HepG2 (cell line): Measurements from ENCODE around the gene CDKN2A. TPM values are rescaled to one million over a fixed set of nuclear protein-coding genes. Genes with fewer than 3 reads are reported as not detected.
A peak's percentile ranks its signal among the peaks of the same experiment; 100 is the strongest.

Experiments used
- ATAC-seq: fragments of 200-7000 bp; cut with Tn5 transposase; 3 replicates; pipeline ENCODE4 v1.9.1; 2020; ENCODE audit warnings: mild to moderate bottlenecking, moderate library complexity
- BruUV-seq: library from RNA; stranded (reverse); fragments of 400-500 nt; replicated peaks from 2 replicates; lab custom pipeline; 2021; lab: Mats Ljungman, UMichigan
- CTCF ChIA-PET: fragments of 300-600 bp; formaldehyde crosslinking; extraction: SDS; loops from one replicate; lab custom pipeline; 2021; ENCODE audit warnings: low total read pairs, inconsistent platforms, low intra/inter-chr PET ratio; lab: Yijun Ruan, JAX
- POLR2A ChIA-PET: fragments of 350-600 bp; sonication (Branson Sonifier 250); formaldehyde crosslinking; loops from one replicate; lab custom pipeline; 2020; ENCODE audit warnings: antibody characterized with exemption, inconsistent platforms; lab: Yijun Ruan, JAX
- DNase-seq: peaks from one replicate; pipeline ENCODE4 v3.0.0-alpha.2; 2015; ENCODE audit warnings: low spot score
- FAIRE-seq: peaks from 3 replicates; lab custom pipeline; 2011; peaks lifted over from hg19 to GRCh38; lab: Jason Lieb, UNC
- H2AFZ ChIP-seq: one replicate; pipeline ENCODE4 v1.6.1; 2011; ENCODE audit warnings: low read length, inconsistent platforms
- H3K27ac ChIP-seq: fragments of 300-600 bp; 3 replicates; pipeline ENCODE4 v1.8.0; 2011; ENCODE audit warnings: mixed run types, mild to moderate bottlenecking, mixed read lengths, low read length, inconsistent platforms; ENCODE audit not compliant: insufficient read depth; ENCODE audit errors: extremely low read length
- H3K27me3 ChIP-seq, 2 experiments: fragments of 200-600 bp in 1 of 2; 2 replicates in 1 of 2; 3 replicates in 1 of 2; pipeline versions ENCODE4 v1.6.0 to v1.8.0; 2011; ENCODE audit warnings: low read length in 2 of 2, mild to moderate bottlenecking in 2 of 2, moderate library complexity in 2 of 2, inconsistent platforms in 1 of 2; ENCODE audit not compliant: insufficient read depth in 2 of 2, control insufficient read depth in 1 of 2
- H3K36me3 ChIP-seq, 2 experiments: fragments of 200-600 bp in 1 of 2; replicated peaks in 1 of 2; 2 replicates in 1 of 2; 3 replicates in 1 of 2; pipeline versions ENCODE4 v1.5.1 to v1.8.0; 2011; ENCODE audit warnings: low read length in 2 of 2, inconsistent platforms in 1 of 2; ENCODE audit not compliant: insufficient read depth in 2 of 2, control insufficient read depth in 1 of 2
- H3K4me1 ChIP-seq: 2 replicates; pipeline ENCODE4 v1.5.1; 2012; ENCODE audit warnings: low read length, inconsistent platforms; ENCODE audit not compliant: insufficient read depth
- H3K4me2 ChIP-seq: 2 replicates; pipeline ENCODE4 v1.6.0; 2011; ENCODE audit warnings: low read depth, low read length, inconsistent platforms
- H3K4me3 ChIP-seq, 3 experiments: fragments of 200-600 bp in 1 of 3; sonication (generic), shearing (Covaris generic) in 1 of 3; replicated peaks in 1 of 3; 2 replicates each; pipeline ENCODE4 v1.5.1; 2011 to 2016; ENCODE audit warnings: low read length in 3 of 3, inconsistent platforms in 2 of 3, low read depth in 2 of 3, mild to moderate bottlenecking in 2 of 3, control low read depth in 1 of 3, mixed read lengths in 1 of 3; ENCODE audit not compliant: insufficient read depth in 1 of 3
- H3K79me2 ChIP-seq: one replicate; pipeline ENCODE4 v1.6.1; 2011; ENCODE audit warnings: low read length, inconsistent platforms; ENCODE audit not compliant: insufficient read depth
- H3K9ac ChIP-seq: 2 replicates; pipeline ENCODE4 v1.6.0; 2011; ENCODE audit warnings: mild to moderate bottlenecking, low read depth, low read length, inconsistent platforms; ENCODE audit not compliant: insufficient read depth
- H3K9me3 ChIP-seq: 2 replicates; pipeline ENCODE4 v1.5.1; 2012; ENCODE audit warnings: mild to moderate bottlenecking, low read length
- H4K20me1 ChIP-seq: 2 replicates; pipeline ENCODE4 v1.6.0; 2011; ENCODE audit warnings: inconsistent platforms, mild to moderate bottlenecking, low read length, moderate library complexity; ENCODE audit not compliant: insufficient read depth
- ATF7 ChIP-seq, 2 experiments: fragments of 450-650 bp in 1 of 2; sonication (generic) in 1 of 2; formaldehyde crosslinking in 1 of 2; IDR thresholded peaks; 2 replicates each; pipeline versions ENCODE4 v1.4.0 to v1.6.1; 2016 to 2020; ENCODE audit warnings: antibody characterized with exemption in 1 of 2, mild to moderate bottlenecking in 1 of 2, missing genetic modification reagents in 1 of 2
- EED ChIP-seq: sonication (generic); formaldehyde crosslinking; IDR thresholded peaks from 2 replicates; pipeline ENCODE4 v1.5.0; 2020; ENCODE audit warnings: mild to moderate bottlenecking, missing genetic modification reagents
- HNRNPK ChIP-seq: fragments of 200-400 bp; formaldehyde crosslinking; IDR thresholded peaks from 2 replicates; pipeline ENCODE4 v1.6.1; 2018; ENCODE audit warnings: low read length, low read depth, moderate library complexity, mild to moderate bottlenecking; ENCODE audit not compliant: poor library complexity, severe bottlenecking
- HNRNPLL ChIP-seq: fragments of 200-400 bp; formaldehyde crosslinking; IDR thresholded peaks from 2 replicates; pipeline ENCODE4 v1.6.1; 2017; ENCODE audit warnings: mild to moderate bottlenecking, low read depth, low read length; ENCODE audit not compliant: poor library complexity, severe bottlenecking
- MIXL1 ChIP-seq: IDR thresholded peaks from 2 replicates; pipeline ENCODE4 v1.6.1; 2016
- MTF2 ChIP-seq: sonication (generic); formaldehyde crosslinking; IDR thresholded peaks from 2 replicates; pipeline ENCODE4 v1.5.0; 2020; ENCODE audit warnings: missing genetic modification reagents, borderline replicate concordance
- NONO ChIP-seq, 2 experiments: fragments of 450-650 bp in 1 of 2; sonication (generic) in 1 of 2; formaldehyde crosslinking in 1 of 2; IDR thresholded peaks in 1 of 2; conservative IDR thresholded peaks in 1 of 2; 2 replicates each; pipeline versions ENCODE4 v1.6.1 to v1.8.0; 2017 to 2022; ENCODE audit warnings: mild to moderate bottlenecking in 1 of 2, missing genetic modification reagents in 1 of 2, moderate library complexity in 1 of 2
- RFX1 ChIP-seq: fragments of 450-650 bp; IDR thresholded peaks from 2 replicates; pipeline ENCODE4 v1.6.1; 2017
- RFX3 ChIP-seq: IDR thresholded peaks from 2 replicates; pipeline ENCODE4 v1.6.1; 2016; ENCODE audit warnings: missing biosample characterization, missing genetic modification reagents
- RORA ChIP-seq: sonication (generic); formaldehyde crosslinking; IDR thresholded peaks from 2 replicates; pipeline ENCODE4 v1.5.0; 2020; ENCODE audit warnings: mild to moderate bottlenecking, missing genetic modification reagents, moderate library complexity
- SYNCRIP ChIP-seq: fragments of 200-400 bp; formaldehyde crosslinking; IDR thresholded peaks from 2 replicates; pipeline ENCODE4 v1.6.1; 2018; ENCODE audit warnings: mild to moderate bottlenecking, low read depth, low read length; ENCODE audit not compliant: insufficient read depth
- ZBTB7B ChIP-seq: sonication (generic); formaldehyde crosslinking; IDR thresholded peaks from 2 replicates; pipeline ENCODE4 v1.4.0; 2020; ENCODE audit warnings: missing genetic modification reagents
- ZFX ChIP-seq: sonication (generic); formaldehyde crosslinking; IDR thresholded peaks from 2 replicates; pipeline ENCODE4 v1.4.0; 2020; ENCODE audit warnings: mild to moderate bottlenecking, low read depth, missing genetic modification reagents, moderate library complexity
- ZMYM4 ChIP-seq: sonication (generic); formaldehyde crosslinking; IDR thresholded peaks from 2 replicates; pipeline ENCODE4 v1.8.1; 2023; ENCODE audit warnings: mild to moderate bottlenecking, missing genetic modification reagents
- WGBS: methylation state at CpG from one replicate; pipeline ENCODE4 v1.1.6; 2017; ENCODE audit warnings: low lambda C conversion rate; 5-methylcytosine and 5-hydroxymethylcytosine counted together
- in situ Hi-C: cut with HindIII; loops from 2 replicates; pipeline ENCODE4 v1.10.0; 2017; ENCODE audit warnings: low pct_unique_long_range_greater_than_20kb; ENCODE audit not compliant: extremely low pct_ligation_motif_present
- intact Hi-C: fragments of 100-400 bp; cut with micrococcal nuclease; formaldehyde crosslinking; loops from one replicate; pipeline ENCODE4 v1.10.0; 2022; ENCODE audit not compliant: unreplicated experiment
- polyA plus RNA-seq, 8 experiments: library from polyadenylated mRNA; depleted of rRNA in 3 of 8; stranded (reverse) in 7 of 8; unstranded in 1 of 8; fragments of >200 nt; fragmentation: Illumina TruSeq in 4 of 8; extraction: Trizol in 4 of 8; gene quantifications; 2 replicates each; pipeline versions ENCODE4 v1.2.1 to v1.2.3, GENCODE V29; 2011 to 2016; ENCODE audit warnings: low read depth in 4 of 8, missing spikeins in 1 of 8, mixed read lengths in 1 of 8; ENCODE audit not compliant: insufficient read depth in 1 of 8
- total RNA-seq, 5 experiments: library from RNA; depleted of rRNA; stranded (reverse); fragments of >200 nt; fragmentation: Illumina TruSeq; extraction: Trizol; gene quantifications; 2 replicates each; pipeline ENCODE4 v1.2.3, GENCODE V29; 2016; ENCODE audit warnings: low read depth in 1 of 5
- TF ChIP-seq, protein P1 (sequence below): IDR thresholded peaks from 2 replicates; pipeline ENCODE4 v1.6.1; 2012; ENCODE audit warnings: inconsistent platforms
- TF ChIP-seq, protein P2 (sequence below): sonication (generic); formaldehyde crosslinking; IDR thresholded peaks from 2 replicates; pipeline ENCODE4 v1.9.0; 2022; ENCODE audit warnings: missing genetic modification reagents, mild to moderate bottlenecking, borderline replicate concordance
- TF ChIP-seq, protein P3 (sequence below): sonication (generic); formaldehyde crosslinking; IDR thresholded peaks from 2 replicates; pipeline ENCODE4 v1.5.0; 2020; ENCODE audit warnings: mild to moderate bottlenecking, missing genetic modification reagents, borderline replicate concordance

CDKN2A gene
- total and polyA plus RNA-seq, 2 of the 13 experiments (the other 11 are each of a cell fraction or from before 2014, with no cell fraction given), result 4.2 to 4.8 TPM

DNA sequence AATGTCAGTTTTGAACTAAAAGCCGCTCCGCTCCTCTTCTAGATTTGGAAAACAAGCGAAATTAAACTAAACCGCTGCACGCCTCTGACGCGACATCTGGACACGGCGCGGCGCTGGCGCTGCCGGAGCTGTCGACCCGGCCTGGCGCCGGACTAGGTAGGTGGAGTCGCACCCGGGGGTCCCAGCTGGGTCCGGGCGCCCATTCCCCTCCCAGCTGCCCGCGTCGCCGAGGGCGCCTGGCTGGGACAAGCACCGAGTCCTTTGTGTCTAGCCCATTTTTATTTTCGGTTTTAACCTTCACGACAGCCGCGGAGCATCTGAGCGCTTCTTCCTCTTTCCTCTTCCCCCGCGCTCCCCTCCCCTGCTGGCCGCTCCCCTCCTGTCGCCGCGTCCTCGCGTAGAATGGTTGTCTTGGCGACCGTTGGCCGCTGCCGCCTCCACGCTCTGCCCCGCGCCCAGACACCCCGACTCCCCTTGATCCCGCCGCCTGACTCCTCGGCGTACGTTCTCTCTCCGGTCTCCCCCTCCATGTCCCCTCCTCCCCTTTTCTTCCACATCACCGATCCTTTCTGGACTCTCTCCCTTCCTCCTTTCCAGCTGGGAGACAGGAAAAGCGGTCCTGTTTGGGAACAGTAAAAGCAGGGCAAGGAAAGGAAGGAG lies 944 bp upstream of the CDKN2A start:
- intact Hi-C loops (no loop called here), in situ Hi-C loops (loop anchor here (10.0 kb wide), 1 partner anchor 240 kb away; no protein-coding TSS in a partner anchor)
- WGBS, result 3% methylated on average over 34 of the region's 56 CpGs
- Histone ChIP-seq H3K79me2 (no peaks in the 10 kb centered on the region), H3K4me1 (peaks cover 9% of the 10 kb centered on the region), H3K4me2 (peak overlapping the region; percentile 96), H3K27ac (no peak overlapping the region), H4K20me1 (no peaks in the 10 kb centered on the region), H3K9me3 (no peaks in the 10 kb centered on the region), H3K4me3 (peak overlapping the region; percentile 60 to 82 (median 77)), H2AFZ (no peak overlapping the region), H3K36me3 (no peaks in the 10 kb centered on the region), H3K9ac (no peak overlapping the region), H3K27me3 (peaks cover 0 to 17% of the 10 kb centered on the region in 2 experiments; a peak in 1 of 5 replicates)
- ChIA-PET CTCF (interaction anchor here (1.8 kb wide), 1 partner anchor 181 kb away, joined by 7 read pairs; no protein-coding TSS in a partner anchor), POLR2A (interaction anchor here (1.4 kb wide), 1 partner anchor 14 kb away, joined by 4 read pairs; the partner anchor contains the start of gene CDKN2B)
- ATAC-seq (peak; percentile 73), DNase-seq (no peak), FAIRE-seq (no peak)
- BruUV-seq, result no TSS peak
- TF ChIP-seq ZBTB7B (CRISPR knock-in tag), result no peak
- TF ChIP-seq MTF2, result peak; percentile 43; the same call in 1 of the 2 replicates
- no peak for TF ChIP-seq MIXL1 (CRISPR knock-in tag)
- no peak for TF ChIP-seq SYNCRIP
- no peak for TF ChIP-seq RORA
- peak; percentile 57 for TF ChIP-seq HNRNPLL
- TF ChIP-seq ZMYM4 (CRISPR knock-in tag), result 0 out of 2 replicates have a peak, but pooled peaks have one; percentile 20
- peak; percentile 42 for TF ChIP-seq HNRNPK
- TF ChIP-seq EED (CRISPR knock-in tag), result no peak
- TF ChIP-seq ATF7 (IDR thresholded peaks at IDR 0.05), result no peak
- no peak for TF ChIP-seq ATF7 (CRISPR knock-in tag; IDR thresholded peaks at IDR 0.05)
- TF ChIP-seq NONO (IDR thresholded peaks at IDR 0.05), result no peak
- 0 out of 2 replicates have a peak, but pooled peaks have one; percentile 6 for TF ChIP-seq NONO (CRISPR knock-in tag; conservative IDR thresholded peaks at IDR 0.05)
- peak; percentile 10; the same call in 1 of the 2 replicates for TF ChIP-seq ZFX
- peak; percentile 51; the same call in 1 of the 2 replicates for TF ChIP-seq RFX1
- TF ChIP-seq, protein P1, sequence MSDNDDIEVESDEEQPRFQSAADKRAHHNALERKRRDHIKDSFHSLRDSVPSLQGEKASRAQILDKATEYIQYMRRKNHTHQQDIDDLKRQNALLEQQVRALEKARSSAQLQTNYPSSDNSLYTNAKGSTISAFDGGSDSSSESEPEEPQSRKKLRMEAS, result 0 out of 2 replicates have a peak, but pooled peaks have one; percentile 1
- TF ChIP-seq, protein P2, sequence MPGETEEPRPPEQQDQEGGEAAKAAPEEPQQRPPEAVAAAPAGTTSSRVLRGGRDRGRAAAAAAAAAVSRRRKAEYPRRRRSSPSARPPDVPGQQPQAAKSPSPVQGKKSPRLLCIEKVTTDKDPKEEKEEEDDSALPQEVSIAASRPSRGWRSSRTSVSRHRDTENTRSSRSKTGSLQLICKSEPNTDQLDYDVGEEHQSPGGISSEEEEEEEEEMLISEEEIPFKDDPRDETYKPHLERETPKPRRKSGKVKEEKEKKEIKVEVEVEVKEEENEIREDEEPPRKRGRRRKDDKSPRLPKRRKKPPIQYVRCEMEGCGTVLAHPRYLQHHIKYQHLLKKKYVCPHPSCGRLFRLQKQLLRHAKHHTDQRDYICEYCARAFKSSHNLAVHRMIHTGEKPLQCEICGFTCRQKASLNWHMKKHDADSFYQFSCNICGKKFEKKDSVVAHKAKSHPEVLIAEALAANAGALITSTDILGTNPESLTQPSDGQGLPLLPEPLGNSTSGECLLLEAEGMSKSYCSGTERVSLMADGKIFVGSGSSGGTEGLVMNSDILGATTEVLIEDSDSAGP (CRISPR knock-in tag), result peak; percentile 59; the same call in 1 of the 2 replicates
- TF ChIP-seq RFX3, result peak; percentile 78
- TF ChIP-seq, protein P3, sequence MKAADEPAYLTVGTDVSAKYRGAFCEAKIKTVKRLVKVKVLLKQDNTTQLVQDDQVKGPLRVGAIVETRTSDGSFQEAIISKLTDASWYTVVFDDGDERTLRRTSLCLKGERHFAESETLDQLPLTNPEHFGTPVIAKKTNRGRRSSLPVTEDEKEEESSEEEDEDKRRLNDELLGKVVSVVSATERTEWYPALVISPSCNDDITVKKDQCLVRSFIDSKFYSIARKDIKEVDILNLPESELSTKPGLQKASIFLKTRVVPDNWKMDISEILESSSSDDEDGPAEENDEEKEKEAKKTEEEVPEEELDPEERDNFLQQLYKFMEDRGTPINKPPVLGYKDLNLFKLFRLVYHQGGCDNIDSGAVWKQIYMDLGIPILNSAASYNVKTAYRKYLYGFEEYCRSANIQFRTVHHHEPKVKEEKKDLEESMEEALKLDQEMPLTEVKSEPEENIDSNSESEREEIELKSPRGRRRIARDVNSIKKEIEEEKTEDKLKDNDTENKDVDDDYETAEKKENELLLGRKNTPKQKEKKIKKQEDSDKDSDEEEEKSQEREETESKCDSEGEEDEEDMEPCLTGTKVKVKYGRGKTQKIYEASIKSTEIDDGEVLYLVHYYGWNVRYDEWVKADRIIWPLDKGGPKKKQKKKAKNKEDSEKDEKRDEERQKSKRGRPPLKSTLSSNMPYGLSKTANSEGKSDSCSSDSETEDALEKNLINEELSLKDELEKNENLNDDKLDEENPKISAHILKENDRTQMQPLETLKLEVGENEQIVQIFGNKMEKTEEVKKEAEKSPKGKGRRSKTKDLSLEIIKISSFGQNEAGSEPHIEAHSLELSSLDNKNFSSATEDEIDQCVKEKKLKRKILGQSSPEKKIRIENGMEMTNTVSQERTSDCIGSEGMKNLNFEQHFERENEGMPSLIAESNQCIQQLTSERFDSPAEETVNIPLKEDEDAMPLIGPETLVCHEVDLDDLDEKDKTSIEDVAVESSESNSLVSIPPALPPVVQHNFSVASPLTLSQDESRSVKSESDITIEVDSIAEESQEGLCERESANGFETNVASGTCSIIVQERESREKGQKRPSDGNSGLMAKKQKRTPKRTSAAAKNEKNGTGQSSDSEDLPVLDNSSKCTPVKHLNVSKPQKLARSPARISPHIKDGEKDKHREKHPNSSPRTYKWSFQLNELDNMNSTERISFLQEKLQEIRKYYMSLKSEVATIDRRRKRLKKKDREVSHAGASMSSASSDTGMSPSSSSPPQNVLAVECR (CRISPR knock-in tag), result peak; percentile 37; the same call in 1 of the 2 replicates
